ENCODE data around the gene TMUB1.

The TMUB1 gene

GRCh38 chr7:151080522-151081169 lies 2.6 kb downstream of the TMUB1 start, which contains the start of gene FASTK:
Gene FASTK, minus strand, starts transcription at chr7:151080809. Its CDS starts 43 bp downstream, at chr7:151080766.
- peaks cover 72% of the 10 kb centered on the region for H3K4me1 ChIP-seq (ENCODE audit: control insufficient read depth, insufficient read depth, low read length)
- no peaks in the 10 kb centered on the region for H3K9me3 ChIP-seq (ENCODE audit: control insufficient read depth, insufficient read depth, low read depth, low read length)
- peaks cover 7% of the 10 kb centered on the region for H3K36me3 ChIP-seq (ENCODE audit: control insufficient read depth, insufficient read depth, low read length)
- H3K9ac ChIP-seq (ENCODE audit: low read length) = peak within 1 kb of the TSS; percentile 93
- H3K27ac ChIP-seq (ENCODE audit: low read depth, low read length) = peak within 1 kb of the TSS; percentile 93
- peak within 1 kb of the TSS; percentile 95 for H3K4me3 ChIP-seq (ENCODE audit: low read depth, low read length)
- peaks cover 12% of the 10 kb centered on the region for H3K27me3 ChIP-seq (ENCODE audit: control insufficient read depth, insufficient read depth, low read length)

GRCh38 chr7:151080067-151080521 lies 3.2 kb downstream of the TMUB1 start:
- Histone ChIP-seq H3K36me3 (ENCODE audit: control insufficient read depth, insufficient read depth, low read length) (peaks cover 12% of the 10 kb centered on the region), H3K27me3 (ENCODE audit: control insufficient read depth, insufficient read depth, low read length) (peaks cover 9% of the 10 kb centered on the region; the same call in 1 of the 2 replicates), H3K4me3 (ENCODE audit: low read depth, low read length) (peak overlapping the region; percentile 95), H3K9ac (ENCODE audit: low read length) (peak overlapping the region; percentile 93), H3K9me3 (ENCODE audit: control insufficient read depth, insufficient read depth, low read depth, low read length) (no peaks in the 10 kb centered on the region), H3K4me1 (ENCODE audit: control insufficient read depth, insufficient read depth, low read length) (peaks cover 68% of the 10 kb centered on the region), H3K27ac (ENCODE audit: low read depth, low read length) (peak overlapping the region; percentile 93)

- Histone ChIP-seq H3K9me3 (ENCODE audit: control insufficient read depth, insufficient read depth, low read depth, low read length) (no peaks in the 10 kb centered on the region), H3K27ac (ENCODE audit: low read depth, low read length) (no peak overlapping the region), H3K4me3 (ENCODE audit: low read depth, low read length) (peak overlapping the region; percentile 95), H3K36me3 (ENCODE audit: control insufficient read depth, insufficient read depth, low read length) (peaks cover 20% of the 10 kb centered on the region), H3K4me1 (ENCODE audit: control insufficient read depth, insufficient read depth, low read length) (peaks cover 64% of the 10 kb centered on the region), H3K9ac (ENCODE audit: low read length) (peak overlapping the region; percentile 93), H3K27me3 (ENCODE audit: control insufficient read depth, insufficient read depth, low read length) (0 out of 2 replicates have a peak, but pooled peaks cover 4% of the 10 kb centered on the region)
Measured at GRCh38 chr7:151079199-151079910, 3.9 kb downstream of the TMUB1 start.

- peaks cover 60% of the 10 kb centered on the region for H3K4me1 ChIP-seq (ENCODE audit: control insufficient read depth, insufficient read depth, low read length)
- peak overlapping the region; percentile 7 for H3K9ac ChIP-seq (ENCODE audit: low read length)
- no peaks in the 10 kb centered on the region for H3K27me3 ChIP-seq (ENCODE audit: control insufficient read depth, insufficient read depth, low read length)
- no peaks in the 10 kb centered on the region for H3K9me3 ChIP-seq (ENCODE audit: control insufficient read depth, insufficient read depth, low read depth, low read length)
- H3K36me3 ChIP-seq (ENCODE audit: control insufficient read depth, insufficient read depth, low read length) = peaks cover 28% of the 10 kb centered on the region
- no peak overlapping the region for H3K27ac ChIP-seq (ENCODE audit: low read depth, low read length)
- peak overlapping the region; percentile 95 for H3K4me3 ChIP-seq (ENCODE audit: low read depth, low read length)
Measured at GRCh38 chr7:151078233-151079040, 4.9 kb downstream of the TMUB1 start.

- peaks cover 28% of the 10 kb centered on the region for H3K36me3 ChIP-seq (ENCODE audit: control insufficient read depth, insufficient read depth, low read length)
Measured at GRCh38 chr7:151077705-151078232, 5.5 kb downstream of the TMUB1 start.

GRCh38 chr7:151076863-151077704 lies 6.2 kb downstream of the TMUB1 start:
- Histone ChIP-seq H3K36me3 (ENCODE audit: control insufficient read depth, insufficient read depth, low read length) (peaks cover 33% of the 10 kb centered on the region), H3K4me3 (ENCODE audit: low read depth, low read length) (no peak overlapping the region; the same call in 1 of the 2 replicates), H3K27me3 (ENCODE audit: control insufficient read depth, insufficient read depth, low read length) (no peaks in the 10 kb centered on the region), H3K4me1 (ENCODE audit: control insufficient read depth, insufficient read depth, low read length) (peaks cover 53% of the 10 kb centered on the region), H3K27ac (ENCODE audit: low read depth, low read length) (no peak overlapping the region), H3K9me3 (ENCODE audit: control insufficient read depth, insufficient read depth, low read depth, low read length) (no peaks in the 10 kb centered on the region), H3K9ac (ENCODE audit: low read length) (no peak overlapping the region)

More at GRCh38 chr7:151077705-151078232, 5.5 kb downstream of the TMUB1 start:
- Histone ChIP-seq H3K9me3 (ENCODE audit: control insufficient read depth, insufficient read depth, low read depth, low read length) (no peaks in the 10 kb centered on the region), H3K4me3 (ENCODE audit: low read depth, low read length) (no peak overlapping the region), H3K9ac (ENCODE audit: low read length) (no peak overlapping the region), H3K27me3 (ENCODE audit: control insufficient read depth, insufficient read depth, low read length) (no peaks in the 10 kb centered on the region), H3K27ac (ENCODE audit: low read depth, low read length) (no peak overlapping the region), H3K4me1 (ENCODE audit: control insufficient read depth, insufficient read depth, low read length) (peaks cover 60% of the 10 kb centered on the region)

GRCh38 chr7:151075978-151076426 lies 7.3 kb downstream of the TMUB1 start:
- H3K36me3 ChIP-seq (ENCODE audit: control insufficient read depth, insufficient read depth, low read length) = peaks cover 44% of the 10 kb centered on the region
- H3K27me3 ChIP-seq (ENCODE audit: control insufficient read depth, insufficient read depth, low read length) = no peaks in the 10 kb centered on the region
- no peak overlapping the region for H3K27ac ChIP-seq (ENCODE audit: low read depth, low read length)
- H3K4me1 ChIP-seq (ENCODE audit: control insufficient read depth, insufficient read depth, low read length) = peaks cover 43% of the 10 kb centered on the region
- H3K9ac ChIP-seq (ENCODE audit: low read length) = no peak overlapping the region
- no peaks in the 10 kb centered on the region for H3K9me3 ChIP-seq (ENCODE audit: control insufficient read depth, insufficient read depth, low read depth, low read length)
- H3K4me3 ChIP-seq (ENCODE audit: low read depth, low read length) = no peak overlapping the region

GRCh38 chr7:151075662-151075971 lies 7.7 kb downstream of the TMUB1 start:
- H3K36me3 ChIP-seq (ENCODE audit: control insufficient read depth, insufficient read depth, low read length) = peaks cover 48% of the 10 kb centered on the region

GRCh38 chr7:151074817-151075661 lies 8.3 kb downstream of the TMUB1 start:
- no peaks in the 10 kb centered on the region for H3K9me3 ChIP-seq (ENCODE audit: control insufficient read depth, insufficient read depth, low read depth, low read length)
- no peak overlapping the region for H3K9ac ChIP-seq (ENCODE audit: low read length)
- H3K27ac ChIP-seq (ENCODE audit: low read depth, low read length) = no peak overlapping the region
- no peak overlapping the region for H3K4me3 ChIP-seq (ENCODE audit: low read depth, low read length)
- H3K4me1 ChIP-seq (ENCODE audit: control insufficient read depth, insufficient read depth, low read length) = peaks cover 42% of the 10 kb centered on the region
- H3K27me3 ChIP-seq (ENCODE audit: control insufficient read depth, insufficient read depth, low read length) = no peaks in the 10 kb centered on the region
- H3K36me3 ChIP-seq (ENCODE audit: control insufficient read depth, insufficient read depth, low read length) = peaks cover 54% of the 10 kb centered on the region

More at GRCh38 chr7:151075662-151075971, 7.7 kb downstream of the TMUB1 start:
- no peak overlapping the region for H3K4me3 ChIP-seq (ENCODE audit: low read depth, low read length)
- peaks cover 42% of the 10 kb centered on the region for H3K4me1 ChIP-seq (ENCODE audit: control insufficient read depth, insufficient read depth, low read length)
- H3K9me3 ChIP-seq (ENCODE audit: control insufficient read depth, insufficient read depth, low read depth, low read length) = no peaks in the 10 kb centered on the region
- H3K27ac ChIP-seq (ENCODE audit: low read depth, low read length) = no peak overlapping the region
- no peak overlapping the region for H3K9ac ChIP-seq (ENCODE audit: low read length)
- H3K27me3 ChIP-seq (ENCODE audit: control insufficient read depth, insufficient read depth, low read length) = no peaks in the 10 kb centered on the region

Data from HUES6 (cell line).